Measurements from ENCODE around the gene CDC14B.
A peak's percentile ranks its signal among the peaks of the same experiment; 100 is the strongest.
"Not testable (repeated sequence)": the region's sequence is repeated elsewhere in the genome, so short reads cannot be mapped to it uniquely, and the experiment has no call there.

CDC14B gene

GRCh38 chr9:96666653-96667362 is 47.2 kb upstream of the CDC14B start:
- not testable (repeated sequence) for H4K20me1 ChIP-seq (ENCODE audit: control insufficient read depth, insufficient read depth, low read depth, low read length); H3K9me2 ChIP-seq (replicated peaks; ENCODE audit: control insufficient read depth, low read length); H3F3A ChIP-seq (ENCODE audit: control insufficient read depth, insufficient read depth); H3K27ac ChIP-seq (ENCODE audit: low read depth, low read length); H3K4me1 ChIP-seq (ENCODE audit: control insufficient read depth, low read length); H3K4me3 ChIP-seq (ENCODE audit: low read length); H3K4me2 ChIP-seq (ENCODE audit: low read length); H3K79me2 ChIP-seq (ENCODE audit: control insufficient read depth, low read length); H3K36me3 ChIP-seq (ENCODE audit: control insufficient read depth, low read length); H3K9me3 ChIP-seq (ENCODE audit: control insufficient read depth, insufficient read depth, low read length); H3K27me3 ChIP-seq (ENCODE audit: control insufficient read depth, low read length)
- TF ChIP-seq CTCF (IDR thresholded peaks at IDR 0.05; ENCODE audit: low read depth, low read length, poor library complexity, severe bottlenecking) = peak; percentile 37

GRCh38 chr9:96665789-96666188 is 46.1 kb upstream of the CDC14B start:
- Histone ChIP-seq H3K79me2 (ENCODE audit: control insufficient read depth, low read length) (no peaks in the 10 kb centered on the region), H3K27ac (ENCODE audit: low read depth, low read length) (no peak overlapping the region)

GRCh38 chr9:96663506-96664120 is 44.0 kb upstream of the CDC14B start:
- no peaks in the 10 kb centered on the region for H3K36me3 ChIP-seq (ENCODE audit: control insufficient read depth, low read length)
- no peaks in the 10 kb centered on the region for H3K4me1 ChIP-seq (ENCODE audit: control insufficient read depth, low read length)
- no peaks in the 10 kb centered on the region for H3K79me2 ChIP-seq (ENCODE audit: control insufficient read depth, low read length)
- no peaks in the 10 kb centered on the region for H3F3A ChIP-seq (ENCODE audit: control insufficient read depth, insufficient read depth)
- H3K27me3 ChIP-seq (ENCODE audit: control insufficient read depth, low read length) = no peaks in the 10 kb centered on the region
- H3K4me2 ChIP-seq (ENCODE audit: low read length) = no peak overlapping the region
- H4K20me1 ChIP-seq (ENCODE audit: control insufficient read depth, insufficient read depth, low read depth, low read length) = no peaks in the 10 kb centered on the region
- H3K9me3 ChIP-seq (ENCODE audit: control insufficient read depth, insufficient read depth, low read length) = no peaks in the 10 kb centered on the region
- no peak overlapping the region for H3K27ac ChIP-seq (ENCODE audit: low read depth, low read length)
- H3K9me2 ChIP-seq (replicated peaks; ENCODE audit: control insufficient read depth, low read length) = no peaks in the 10 kb centered on the region
- TF ChIP-seq CTCF (IDR thresholded peaks at IDR 0.05; ENCODE audit: low read depth, low read length, poor library complexity, severe bottlenecking) (no peak), EZH2phosphoT487 (IDR thresholded peaks at IDR 0.05; ENCODE audit: borderline replicate concordance, low read length) (no peak)
- H3K4me3 ChIP-seq (ENCODE audit: low read length) = no peak overlapping the region

More at GRCh38 chr9:96665789-96666188, 46.1 kb upstream of the CDC14B start:
- Histone ChIP-seq H3F3A (ENCODE audit: control insufficient read depth, insufficient read depth) (no peaks in the 10 kb centered on the region), H3K27me3 (ENCODE audit: control insufficient read depth, low read length) (no peaks in the 10 kb centered on the region), H3K9me2 (replicated peaks; ENCODE audit: control insufficient read depth, low read length) (no peaks in the 10 kb centered on the region), H3K36me3 (ENCODE audit: control insufficient read depth, low read length) (no peaks in the 10 kb centered on the region), H3K9me3 (ENCODE audit: control insufficient read depth, insufficient read depth, low read length) (no peaks in the 10 kb centered on the region), H3K4me2 (ENCODE audit: low read length) (no peak overlapping the region), H3K4me3 (ENCODE audit: low read length) (no peak overlapping the region), H4K20me1 (ENCODE audit: control insufficient read depth, insufficient read depth, low read depth, low read length) (no peaks in the 10 kb centered on the region), H3K4me1 (ENCODE audit: control insufficient read depth, low read length) (no peaks in the 10 kb centered on the region)
- TF ChIP-seq EZH2phosphoT487 (IDR thresholded peaks at IDR 0.05; ENCODE audit: borderline replicate concordance, low read length) (no peak), CTCF (IDR thresholded peaks at IDR 0.05; ENCODE audit: low read depth, low read length, poor library complexity, severe bottlenecking) (no peak)
